ENCODE results near the gene GNMT. TPM values are rescaled to one million over a fixed set of nuclear protein-coding genes. Genes with fewer than 3 reads are reported as not detected.

Gene GNMT
- total RNA-seq, 1 experiment from 2014 or later: 1.8 TPM

DNA sequence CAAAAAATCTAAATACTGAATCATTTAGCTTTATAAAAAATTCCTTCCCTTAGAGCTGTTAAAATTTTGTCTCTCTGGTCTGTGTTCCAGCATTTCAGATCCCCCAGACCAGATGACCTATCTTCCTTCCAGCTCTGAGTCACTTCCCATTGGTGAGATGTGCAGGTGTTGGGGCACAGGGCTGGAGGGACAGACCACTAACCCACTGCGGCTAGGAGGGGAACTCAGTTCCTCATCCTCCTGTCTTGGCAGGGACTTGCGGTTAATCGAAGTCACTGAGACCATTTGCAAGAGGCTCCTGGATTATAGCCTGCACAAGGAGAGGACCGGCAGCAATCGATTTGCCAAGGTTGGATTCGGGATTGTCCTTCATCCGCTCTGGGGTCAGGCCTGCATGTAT, 25.2 kb upstream of the GNMT start:
- no TSS peak for BruUV-seq (replicated peaks)
- H3K36me3 ChIP-seq (ENCODE audit: insufficient read depth, low read length, poor library complexity, severe bottlenecking): peaks cover 35% of the 10 kb centered on the region
- peaks cover 22% of the 10 kb centered on the region for H3K4me1 ChIP-seq (ENCODE audit: insufficient read depth, low read length, poor library complexity, severe bottlenecking)
- no peaks in the 10 kb centered on the region for H3K27me3 ChIP-seq (replicated peaks; ENCODE audit: insufficient read depth, low read depth, low read length, poor library complexity)
- no peak for DNase-seq (ENCODE audit: low spot score)
- no peak overlapping the region for H3K4me3 ChIP-seq (ENCODE audit: low read depth, low read length, poor library complexity, severe bottlenecking)
- no peak overlapping the region for H3K27ac ChIP-seq (ENCODE audit: low read depth, low read length, poor library complexity, severe bottlenecking)
- TF ChIP-seq, protein P1, sequence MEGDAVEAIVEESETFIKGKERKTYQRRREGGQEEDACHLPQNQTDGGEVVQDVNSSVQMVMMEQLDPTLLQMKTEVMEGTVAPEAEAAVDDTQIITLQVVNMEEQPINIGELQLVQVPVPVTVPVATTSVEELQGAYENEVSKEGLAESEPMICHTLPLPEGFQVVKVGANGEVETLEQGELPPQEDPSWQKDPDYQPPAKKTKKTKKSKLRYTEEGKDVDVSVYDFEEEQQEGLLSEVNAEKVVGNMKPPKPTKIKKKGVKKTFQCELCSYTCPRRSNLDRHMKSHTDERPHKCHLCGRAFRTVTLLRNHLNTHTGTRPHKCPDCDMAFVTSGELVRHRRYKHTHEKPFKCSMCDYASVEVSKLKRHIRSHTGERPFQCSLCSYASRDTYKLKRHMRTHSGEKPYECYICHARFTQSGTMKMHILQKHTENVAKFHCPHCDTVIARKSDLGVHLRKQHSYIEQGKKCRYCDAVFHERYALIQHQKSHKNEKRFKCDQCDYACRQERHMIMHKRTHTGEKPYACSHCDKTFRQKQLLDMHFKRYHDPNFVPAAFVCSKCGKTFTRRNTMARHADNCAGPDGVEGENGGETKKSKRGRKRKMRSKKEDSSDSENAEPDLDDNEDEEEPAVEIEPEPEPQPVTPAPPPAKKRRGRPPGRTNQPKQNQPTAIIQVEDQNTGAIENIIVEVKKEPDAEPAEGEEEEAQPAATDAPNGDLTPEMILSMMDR (conservative IDR thresholded peaks at IDR 0.05; ENCODE audit: low read depth, low read length): no peak
- no peak for TF ChIP-seq EZH2 (IDR thresholded peaks at IDR 0.05; ENCODE audit: borderline replicate concordance, low read depth, low read length, poor library complexity, severe bottlenecking)
- ChIA-PET CTCF (interaction anchor here (0.6 kb wide), 1 partner anchor 12 kb away, joined by 3 read pairs; no protein-coding TSS in a partner anchor), POLR2A (ENCODE audit: low non-redundant PET) (no interaction called here)
- intact Hi-C loops (cut with micrococcal nuclease; ENCODE audit: unreplicated experiment): no loop called here
- H3K9me3 ChIP-seq (ENCODE audit: low read depth, low read length, poor library complexity, severe bottlenecking): no peaks in the 10 kb centered on the region

DNA sequence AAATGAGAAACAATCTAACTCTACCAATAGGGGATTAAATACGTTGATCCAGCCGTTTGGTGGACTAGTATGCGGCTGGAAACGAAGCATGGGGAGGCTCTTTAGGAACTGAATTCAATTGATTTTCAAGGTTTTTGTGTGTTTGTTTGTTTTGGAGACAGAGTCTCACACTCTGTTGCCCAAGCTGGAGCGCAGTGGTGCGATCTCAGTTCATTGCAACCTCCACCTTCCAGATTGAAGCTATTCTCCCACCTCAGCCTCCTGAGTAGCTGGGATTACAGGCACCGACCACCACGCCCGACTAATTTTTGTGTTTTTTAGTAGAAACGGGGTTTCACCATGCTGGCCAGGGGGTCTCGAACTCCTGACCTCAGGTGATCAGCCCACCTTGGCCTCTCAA, 24.2 kb upstream of the GNMT start:
- Histone ChIP-seq H3K9me3 (ENCODE audit: low read depth, low read length, poor library complexity, severe bottlenecking) (no peaks in the 10 kb centered on the region), H3K27ac (ENCODE audit: low read depth, low read length, poor library complexity, severe bottlenecking) (no peak overlapping the region), H3K36me3 (ENCODE audit: insufficient read depth, low read length, poor library complexity, severe bottlenecking) (peaks cover 35% of the 10 kb centered on the region), H3K27me3 (replicated peaks; ENCODE audit: insufficient read depth, low read depth, low read length, poor library complexity) (no peaks in the 10 kb centered on the region), H3K4me1 (ENCODE audit: insufficient read depth, low read length, poor library complexity, severe bottlenecking) (peaks cover 16% of the 10 kb centered on the region), H3K4me3 (ENCODE audit: low read depth, low read length, poor library complexity, severe bottlenecking) (no peak overlapping the region)
- TF ChIP-seq EZH2 (IDR thresholded peaks at IDR 0.05; ENCODE audit: borderline replicate concordance, low read depth, low read length, poor library complexity, severe bottlenecking): no peak
- TF ChIP-seq, protein P1 (conservative IDR thresholded peaks at IDR 0.05; ENCODE audit: low read depth, low read length): no peak
- ChIA-PET CTCF (no interaction called here), POLR2A (ENCODE audit: low non-redundant PET) (no interaction called here)
- no peak for DNase-seq (ENCODE audit: low spot score)
- no TSS peak for BruUV-seq (replicated peaks)
- intact Hi-C loops (cut with micrococcal nuclease; ENCODE audit: unreplicated experiment): no loop called here

DNA sequence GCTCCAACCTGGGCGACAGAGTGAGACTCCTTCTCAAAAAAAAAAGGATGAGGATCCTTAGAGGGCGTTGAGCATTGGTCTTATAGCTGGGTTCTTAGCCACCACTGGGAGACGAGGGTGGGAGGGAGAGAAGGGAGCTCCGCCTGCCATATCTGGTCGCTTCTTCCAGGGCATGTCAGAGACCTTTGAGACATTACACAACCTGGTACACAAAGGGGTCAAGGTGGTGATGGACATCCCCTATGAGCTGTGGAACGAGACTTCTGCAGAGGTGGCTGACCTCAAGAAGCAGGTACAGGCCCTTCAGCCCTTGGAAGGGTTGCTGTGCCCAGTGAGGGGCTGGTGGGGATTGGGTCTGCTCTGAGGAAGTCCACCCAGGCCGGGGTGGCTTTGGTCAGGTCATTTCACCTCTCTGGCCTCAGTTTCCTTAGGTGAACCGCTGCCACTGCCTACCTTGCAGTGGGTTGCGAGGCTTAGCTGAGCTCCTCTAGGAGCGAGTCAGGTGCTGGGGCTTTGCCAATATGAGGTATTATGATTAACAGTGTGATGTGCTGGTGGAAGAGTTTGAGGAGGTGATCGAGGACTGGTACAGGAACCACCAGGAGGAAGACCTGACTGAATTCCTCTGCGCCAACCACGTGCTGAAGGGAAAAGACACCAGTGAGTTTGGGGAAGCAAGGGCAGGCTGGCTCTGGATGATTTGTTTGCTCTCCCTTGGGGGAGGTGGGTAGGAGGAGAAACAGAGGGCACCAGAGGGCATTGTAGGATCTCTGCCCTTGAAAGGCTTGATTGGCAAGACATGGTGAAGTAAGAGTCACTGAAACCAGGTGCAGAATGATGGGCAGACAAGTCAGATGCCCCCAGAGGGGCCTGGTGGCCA, 22.8 kb upstream of the GNMT start:
- intact Hi-C loops (cut with micrococcal nuclease; ENCODE audit: unreplicated experiment): no loop called here
- Histone ChIP-seq H3K36me3 (ENCODE audit: insufficient read depth, low read length, poor library complexity, severe bottlenecking) (peaks cover 35% of the 10 kb centered on the region), H3K27ac (ENCODE audit: low read depth, low read length, poor library complexity, severe bottlenecking) (no peak overlapping the region), H3K9me3 (ENCODE audit: low read depth, low read length, poor library complexity, severe bottlenecking) (no peaks in the 10 kb centered on the region), H3K27me3 (replicated peaks; ENCODE audit: insufficient read depth, low read depth, low read length, poor library complexity) (no peaks in the 10 kb centered on the region), H3K4me3 (ENCODE audit: low read depth, low read length, poor library complexity, severe bottlenecking) (no peak overlapping the region), H3K4me1 (ENCODE audit: insufficient read depth, low read length, poor library complexity, severe bottlenecking) (peaks cover 6% of the 10 kb centered on the region)
- TF ChIP-seq, protein P1 (conservative IDR thresholded peaks at IDR 0.05; ENCODE audit: low read depth, low read length): no peak
- no peak for TF ChIP-seq EZH2 (IDR thresholded peaks at IDR 0.05; ENCODE audit: borderline replicate concordance, low read depth, low read length, poor library complexity, severe bottlenecking)
- ChIA-PET POLR2A (ENCODE audit: low non-redundant PET) (no interaction called here), CTCF (no interaction called here)
- no TSS peak for BruUV-seq (replicated peaks)
- DNase-seq (ENCODE audit: low spot score): no peak

Data from A673 (cell line).